OCI-M2 (cell line): ENCODE results near the gene ACOXL.
"Not testable (repeated sequence)": the region's sequence is repeated elsewhere in the genome, so short reads cannot be mapped to it uniquely, and the experiment has no call there.

Experiments
- DNase-seq: peaks from one replicate; lab custom pipeline; 2025; ENCODE audit not compliant: unreplicated experiment; lab: John Stamatoyannopoulos, UW

Gene ACOXL

DNA sequence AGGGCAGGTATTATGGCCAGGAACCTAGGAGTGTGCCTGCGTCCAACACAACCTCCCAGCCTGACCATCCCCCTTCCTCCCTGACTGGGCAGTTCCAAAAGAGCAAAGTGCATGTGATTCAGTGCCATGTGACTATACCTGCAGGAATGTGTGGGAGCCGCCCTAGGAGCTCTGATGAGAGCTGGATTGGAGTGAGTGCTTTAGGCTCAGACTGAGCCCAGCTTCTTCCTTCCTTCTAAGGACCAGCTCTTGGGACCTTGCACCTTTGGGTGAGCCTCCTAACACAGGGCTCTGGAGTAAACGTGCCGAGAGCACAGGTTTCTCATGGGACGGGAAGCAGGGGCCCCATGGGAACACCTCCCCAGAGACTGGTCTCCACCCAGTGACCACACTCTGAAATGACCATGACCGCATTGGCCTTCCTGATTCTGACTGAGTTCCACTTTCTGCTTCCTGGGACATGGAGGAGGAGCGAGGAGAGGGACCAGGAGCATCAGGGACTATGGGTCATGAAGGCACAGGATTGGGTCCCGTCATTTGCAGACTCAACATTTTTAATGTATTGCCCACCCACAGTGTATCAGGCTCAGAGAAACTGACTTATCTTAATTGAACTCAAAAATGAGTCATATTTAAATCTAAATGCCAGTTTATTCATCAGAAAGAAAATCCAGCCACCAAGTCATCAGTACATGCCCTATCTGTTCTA is 300.5 kb downstream of the ACOXL start:
- no peak for DNase-seq

- DNase-seq: no peak
These were observed 301.8 kb downstream of the ACOXL start for GRCh38 chr2:111034146-111034545.

- DNase-seq: no peak
These were observed 302.2 kb downstream of the ACOXL start for GRCh38 chr2:111034606-111035005.

DNA sequence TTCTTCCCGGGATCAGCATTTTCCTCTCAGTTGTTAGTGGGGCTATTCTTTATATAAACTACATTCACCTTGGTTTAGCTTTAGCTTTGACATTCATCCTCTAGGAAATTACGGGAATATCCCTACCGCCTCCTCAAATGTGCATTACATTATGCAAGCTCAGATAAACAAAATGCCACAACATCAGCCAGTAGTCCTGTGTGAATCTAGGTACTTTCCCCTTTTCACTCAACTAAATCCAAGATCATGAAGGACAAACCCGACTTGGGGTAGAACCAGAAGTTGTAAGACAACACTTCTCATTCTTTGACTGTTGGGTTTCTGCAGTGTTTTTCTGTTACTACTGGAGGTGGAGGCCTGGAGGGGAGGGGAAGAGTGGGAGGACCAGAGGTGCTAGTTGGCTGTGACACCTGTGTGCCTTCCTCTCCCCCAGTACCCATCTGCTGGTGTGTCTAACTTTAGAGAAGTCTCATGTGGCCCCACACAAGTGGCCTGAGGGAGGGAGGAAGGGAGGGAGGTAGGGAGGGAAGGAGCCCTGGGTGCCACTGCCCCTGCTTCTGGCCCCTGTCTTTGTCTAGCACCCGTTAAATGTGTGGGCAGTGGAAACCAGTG is 303.6 kb downstream of the ACOXL start:
- DNase-seq: no peak

GRCh38 chr2:111037128-111037527 is 304.8 kb downstream of the ACOXL start:
- DNase-seq: no peak

DNA sequence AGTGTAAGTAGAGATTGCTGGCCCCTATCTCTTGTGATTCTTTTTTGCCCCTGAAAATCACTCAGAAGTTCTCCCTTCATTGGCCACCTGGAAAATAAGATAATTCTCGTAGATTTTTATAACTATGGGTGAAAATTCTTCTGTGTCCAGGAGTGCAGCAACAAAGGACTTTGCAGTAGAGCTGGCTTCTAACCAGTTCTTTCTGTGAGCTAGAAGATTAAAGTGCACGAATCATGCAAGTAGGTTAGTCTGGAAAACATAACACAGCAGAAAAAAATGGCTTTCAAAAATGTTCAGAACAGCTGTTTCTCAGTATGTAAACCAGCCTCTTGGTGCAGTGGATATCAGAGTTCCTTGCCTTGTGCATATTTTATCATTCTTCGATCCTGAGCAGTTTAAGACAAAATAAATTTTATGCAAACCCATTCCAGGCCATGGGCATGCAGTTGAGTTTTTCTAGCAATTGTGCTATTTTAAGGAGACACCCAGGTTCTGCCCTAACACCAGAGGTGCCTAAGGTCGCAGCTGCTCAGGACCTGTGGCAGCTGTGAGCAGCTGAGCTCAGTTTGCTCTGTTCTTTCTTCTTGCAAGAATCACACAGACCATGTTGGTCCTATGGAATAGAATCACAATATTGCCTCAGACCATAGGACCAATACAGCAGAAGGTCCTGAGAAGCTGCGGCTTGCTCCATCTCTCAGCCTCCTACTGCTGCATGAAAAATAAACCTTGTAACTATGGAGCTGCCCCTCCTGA is 307.4 kb downstream of the ACOXL start:
- DNase-seq: no peak

- DNase-seq: no peak
These were observed 309.2 kb downstream of the ACOXL start for GRCh38 chr2:111041398-111042202.

- no peak for DNase-seq
These were observed 309.9 kb downstream of the ACOXL start for GRCh38 chr2:111042261-111042660.

- no peak for DNase-seq
These were observed 310.7 kb downstream of the ACOXL start for GRCh38 chr2:111042772-111043771.

DNA sequence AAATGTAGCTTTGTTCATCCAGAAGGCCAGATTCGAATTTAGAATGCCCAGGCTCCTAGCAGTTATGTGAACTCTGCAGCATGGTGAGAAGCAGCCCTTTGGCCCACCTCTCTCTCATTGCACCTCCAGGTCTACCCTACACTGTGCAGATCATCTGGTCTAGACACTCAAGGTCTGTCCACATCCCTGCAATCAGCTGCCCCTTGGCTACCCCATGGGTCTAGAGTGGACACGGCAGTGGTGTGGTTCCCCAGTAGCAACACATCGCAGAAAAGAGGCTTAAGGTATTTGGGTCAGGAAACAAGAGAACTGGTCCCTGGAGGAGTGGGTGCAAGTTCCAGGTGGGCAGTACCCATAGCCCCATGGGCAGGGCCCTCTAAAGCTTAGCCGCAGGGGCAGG is 311.7 kb downstream of the ACOXL start:
- no peak for DNase-seq

- not testable (repeated sequence) for DNase-seq
These were observed 312.9 kb downstream of the ACOXL start for GRCh38 chr2:111045236-111045635.

DNA sequence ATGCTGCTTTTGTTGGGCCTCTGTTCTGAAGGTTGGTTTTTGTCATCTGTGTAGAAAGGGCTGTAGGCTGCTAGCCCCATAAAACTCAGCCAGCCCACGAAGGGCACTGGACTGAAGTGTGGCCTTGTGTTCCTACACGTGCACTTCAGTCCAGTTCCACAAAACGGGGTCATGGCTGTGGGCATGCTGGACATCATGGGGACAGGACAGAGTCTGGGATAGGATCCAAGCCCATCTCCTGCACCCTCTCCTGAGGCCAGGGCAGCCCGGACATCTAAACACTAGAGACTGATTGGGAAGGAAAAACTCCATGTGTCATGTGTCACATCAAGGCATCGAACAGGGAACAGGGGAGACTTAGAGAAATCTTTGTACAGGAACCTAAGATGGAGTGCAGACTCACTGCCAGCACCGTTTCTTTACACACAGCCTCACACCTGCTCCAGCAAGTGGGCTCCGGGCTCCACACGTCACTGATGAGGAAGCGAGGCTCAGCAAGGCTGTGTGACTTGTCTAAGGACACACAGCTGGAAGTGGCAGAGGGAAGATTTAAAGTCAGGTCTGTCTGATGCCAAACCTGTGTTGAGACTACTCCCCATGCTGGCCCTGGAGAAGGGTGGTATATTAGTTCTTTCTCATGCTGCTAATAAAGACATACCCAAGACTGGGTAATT is 313.5 kb downstream of the ACOXL start:
- no peak for DNase-seq

DNA sequence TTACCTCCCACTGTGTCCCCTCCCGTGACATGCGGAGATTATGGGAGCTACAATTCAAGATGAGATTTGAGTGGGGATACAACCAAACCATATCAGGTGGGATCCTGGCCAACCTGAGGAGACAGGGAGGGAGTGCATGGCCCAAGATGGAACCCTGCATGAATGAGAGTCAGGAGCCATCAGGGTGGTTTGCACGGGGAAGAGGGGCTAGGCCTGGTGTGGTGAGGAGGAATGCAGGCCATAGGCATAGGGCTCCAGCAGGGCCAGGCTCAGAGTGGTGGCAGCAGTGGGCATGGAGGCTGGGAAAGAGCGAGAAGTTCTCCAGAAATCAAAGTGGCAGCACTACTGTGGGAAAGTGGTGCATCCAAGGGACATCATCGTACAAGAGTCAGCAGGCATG is 314.3 kb downstream of the ACOXL start:
- DNase-seq: no peak

DNA sequence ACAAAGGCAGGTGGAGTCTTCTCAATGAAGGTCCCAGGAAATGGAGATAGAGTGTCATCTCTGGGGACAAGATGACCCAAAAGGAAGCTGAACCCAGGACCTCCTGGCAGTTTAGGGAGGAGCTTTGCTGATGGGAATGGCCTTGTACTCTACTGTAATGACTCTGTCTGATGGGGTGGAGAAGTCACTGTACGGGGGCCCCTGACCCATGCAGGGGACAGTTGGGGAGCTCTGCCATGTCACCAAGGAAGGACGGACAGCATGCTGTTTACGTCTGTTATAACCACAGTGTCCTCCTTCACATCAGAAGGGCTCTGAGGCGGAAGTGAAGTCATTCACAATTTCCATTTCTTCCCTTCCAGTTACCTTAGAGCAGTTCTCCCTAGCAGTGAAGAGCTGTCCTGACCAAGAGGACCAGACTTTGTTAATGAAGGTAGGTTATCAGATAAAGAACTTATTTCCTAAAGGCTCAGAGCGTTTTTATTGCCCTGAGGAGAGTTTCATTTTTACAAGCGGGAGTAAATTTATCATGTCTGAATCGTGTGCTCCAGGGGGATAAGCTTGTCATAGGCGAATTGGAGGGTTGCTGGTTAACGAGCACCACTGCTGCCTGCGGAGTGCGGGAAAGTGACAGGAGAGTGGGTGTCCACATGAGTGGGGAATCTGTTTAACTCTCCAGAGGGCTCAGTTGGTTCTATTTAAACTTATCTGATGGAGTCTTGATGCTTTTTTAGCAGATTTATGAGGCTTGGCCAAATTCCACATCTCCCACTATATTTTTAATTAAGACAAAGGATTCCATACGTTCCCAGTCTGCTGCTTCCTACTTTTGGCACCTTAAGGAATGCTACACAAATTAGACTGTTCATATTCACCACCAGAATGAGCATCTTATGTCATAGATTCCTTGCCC is 316.7 kb downstream of the ACOXL start:
- DNase-seq: no peak

GRCh38 chr2:111049792-111050640 is 317.6 kb downstream of the ACOXL start:
- no peak for DNase-seq

DNA sequence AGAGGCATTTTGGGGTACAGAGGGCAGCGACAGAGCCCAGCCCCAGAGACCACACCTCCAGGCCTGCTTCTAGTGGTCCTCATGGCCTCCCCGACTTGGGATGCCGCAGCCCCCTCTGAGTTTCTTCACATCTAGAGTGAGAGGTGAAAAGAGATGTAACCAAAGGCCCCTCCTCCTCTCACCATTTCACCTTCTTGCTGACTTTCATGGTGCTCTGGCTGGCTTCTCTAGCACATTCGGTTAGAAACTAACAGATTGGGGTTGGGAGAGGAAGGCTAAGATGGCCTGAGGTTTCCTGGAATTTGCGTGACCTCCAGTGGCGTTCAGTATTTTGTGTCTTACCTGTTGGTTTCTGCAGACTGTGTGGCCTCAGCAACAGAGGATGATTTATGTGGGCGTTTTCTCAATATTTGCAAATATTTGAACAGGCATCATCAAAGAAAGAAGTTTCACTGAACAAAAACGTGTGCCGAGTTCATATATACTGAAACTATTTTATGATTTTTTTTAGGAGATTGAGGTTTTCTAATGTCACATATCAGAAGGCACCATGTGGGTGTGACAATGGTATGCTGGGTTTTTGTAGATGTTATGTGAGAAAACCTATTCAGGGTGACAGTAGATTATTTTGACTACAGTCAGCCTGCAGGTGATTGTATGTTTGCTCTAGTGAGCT is 318.5 kb downstream of the ACOXL start:
- no peak for DNase-seq

GRCh38 chr2:111052621-111053020 is 320.2 kb downstream of the ACOXL start:
- DNase-seq: no peak
